Fibroblast of the conjunctiva (primary cell): ENCODE results near the gene CRACR2B.

Source experiments
- DNase-seq: peaks from one replicate; pipeline ENCODE4 v3.0.0-alpha.2; 2010; ENCODE audit warnings: low read depth

CRACR2B gene

DNA sequence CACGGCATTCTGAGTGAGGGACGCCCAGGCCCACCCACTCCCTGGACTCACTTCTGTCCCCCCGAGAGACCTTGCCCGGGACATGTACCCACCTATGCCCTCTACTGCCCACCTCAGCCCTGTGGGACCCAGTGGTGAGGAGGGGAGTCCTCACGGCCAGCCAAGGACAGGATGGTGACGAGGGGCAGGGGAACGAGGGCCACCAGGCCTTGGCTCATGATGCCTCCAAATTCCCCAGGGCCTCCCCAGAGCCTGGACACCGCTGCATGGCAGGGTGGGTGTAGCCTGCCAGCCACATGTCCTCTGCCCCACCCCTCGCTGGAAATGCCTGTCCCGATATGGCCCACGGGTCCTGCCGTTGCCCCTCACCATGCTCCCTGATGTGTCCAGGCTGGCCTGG is 41.1 kb downstream of the CRACR2B start:
- DNase-seq, result no peak

DNA sequence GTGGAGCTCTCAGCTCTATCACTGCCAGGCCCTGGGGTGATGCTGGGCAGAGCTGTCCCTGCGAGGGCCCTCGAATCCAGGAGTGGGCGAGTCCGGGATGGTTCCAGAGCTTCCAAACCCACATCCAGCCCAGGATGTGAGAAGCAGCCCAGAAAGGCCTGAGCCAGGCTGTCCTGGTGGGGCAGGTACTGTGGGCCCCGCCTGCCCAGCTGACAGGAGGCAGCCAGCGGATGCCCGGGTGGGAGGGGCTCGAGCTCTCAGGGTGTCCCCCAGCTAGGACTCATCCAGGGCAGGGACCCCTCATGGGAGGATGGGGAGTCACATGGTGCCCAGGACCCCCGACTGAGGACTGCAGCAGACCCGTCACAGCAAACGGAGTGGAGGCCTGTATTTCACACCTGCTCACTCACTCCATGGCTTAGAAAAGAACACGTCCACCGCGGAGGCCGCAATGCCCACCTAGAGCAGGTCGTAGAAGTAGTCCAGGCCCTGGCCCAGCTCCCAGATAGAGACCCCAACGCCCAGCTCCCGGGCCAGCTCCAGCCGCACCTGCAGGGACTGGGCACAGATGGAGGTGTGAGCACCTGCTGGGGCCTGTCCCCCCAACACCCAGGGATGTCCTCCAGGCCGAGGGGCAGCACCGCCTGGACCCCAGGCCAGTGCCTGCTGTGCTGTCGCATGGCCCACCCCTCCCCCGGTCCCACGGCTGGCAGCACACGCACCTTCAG is 41.8 kb downstream of the CRACR2B start:
- DNase-seq, result no peak

- DNase-seq, result no peak
Observed at GRCh38 chr11:870127-870413, 42.4 kb downstream of the CRACR2B start.

DNA sequence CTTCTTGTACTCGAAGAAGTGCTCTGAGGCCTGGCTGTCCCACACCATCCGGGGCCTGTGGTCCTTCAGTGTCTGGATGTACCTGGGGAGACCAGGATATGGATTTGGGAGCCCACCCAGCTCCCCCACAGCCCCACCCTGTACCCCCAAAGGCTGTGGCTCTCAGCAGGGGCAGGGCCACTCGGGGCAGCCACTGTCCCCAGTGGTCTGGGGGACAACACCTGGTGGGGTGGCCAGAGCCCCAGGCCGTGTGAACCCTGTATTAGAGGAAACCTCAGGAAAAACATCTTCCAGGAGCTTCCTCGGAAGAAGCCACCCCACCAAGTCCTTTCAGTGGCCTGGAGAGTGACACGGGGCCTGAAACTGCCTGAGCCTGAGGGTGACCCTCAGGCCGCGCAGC is 42.7 kb downstream of the CRACR2B start:
- no peak for DNase-seq

DNA sequence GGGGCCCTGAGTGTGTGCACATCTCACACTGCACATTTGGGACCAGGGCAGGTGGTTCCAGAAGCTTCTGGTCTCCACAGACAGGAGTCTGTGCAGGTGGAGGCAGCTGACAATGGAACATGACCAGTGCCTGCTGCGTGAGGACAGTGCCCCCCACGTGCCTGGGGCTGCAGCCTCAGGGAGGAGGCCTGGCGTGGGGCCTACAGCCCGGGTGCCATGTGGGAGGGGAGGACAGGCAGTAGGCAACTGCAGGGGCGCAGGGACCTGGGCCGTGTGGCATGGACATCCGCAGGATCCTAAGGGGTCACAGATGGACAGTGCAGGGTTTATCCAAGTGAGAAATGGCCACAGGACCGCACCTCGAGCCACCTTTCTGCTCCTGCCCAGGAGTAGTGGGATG is 43.8 kb downstream of the CRACR2B start:
- DNase-seq, result no peak

- DNase-seq, result no peak
Observed at GRCh38 chr11:872799-873198, 45.1 kb downstream of the CRACR2B start.

DNA sequence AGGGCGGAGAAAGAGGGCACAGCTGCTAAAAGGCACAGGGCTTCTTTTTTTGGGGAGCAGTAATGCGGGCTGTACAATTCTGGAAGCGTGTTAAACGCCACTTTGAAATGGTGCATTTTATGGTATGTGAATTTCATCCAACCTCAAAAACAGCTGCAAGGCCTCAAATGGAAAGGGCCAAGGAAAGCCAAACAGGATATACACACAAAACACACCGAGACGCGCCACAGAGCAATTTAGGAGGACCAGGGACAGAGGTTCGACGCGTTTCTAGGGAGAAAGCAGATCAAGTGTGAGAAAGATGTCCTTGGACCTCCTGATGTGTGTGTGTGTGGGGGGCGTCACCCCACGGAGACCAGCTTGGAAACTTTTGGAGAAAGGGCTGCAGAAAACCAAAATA is 46.0 kb downstream of the CRACR2B start:
- DNase-seq, result no peak

- no peak for DNase-seq
Observed at GRCh38 chr11:875203-875602, 47.5 kb downstream of the CRACR2B start.

GRCh38 chr11:875769-876301 is 48.1 kb downstream of the CRACR2B start:
- DNase-seq, result no peak

DNA sequence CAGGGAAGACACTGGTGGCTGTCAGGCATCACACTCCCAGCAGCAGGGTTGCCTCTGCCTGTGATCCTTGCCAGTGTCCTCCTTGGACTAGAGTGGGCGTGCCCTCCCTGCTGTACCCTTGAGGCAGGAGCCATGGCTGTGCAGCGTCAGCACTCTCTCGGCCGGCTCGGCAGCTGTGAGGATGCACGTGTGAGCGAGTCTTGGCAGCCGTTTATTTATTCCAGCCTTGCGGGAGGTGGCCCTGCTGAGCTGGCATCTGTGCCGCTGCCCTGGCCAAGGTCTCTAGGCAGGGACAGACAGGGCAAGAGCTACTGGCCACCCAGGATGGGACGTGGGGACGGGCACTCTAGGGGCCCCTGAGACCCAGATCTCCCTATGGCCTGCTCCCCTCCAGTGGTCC is 48.8 kb downstream of the CRACR2B start:
- DNase-seq, result no peak

DNA sequence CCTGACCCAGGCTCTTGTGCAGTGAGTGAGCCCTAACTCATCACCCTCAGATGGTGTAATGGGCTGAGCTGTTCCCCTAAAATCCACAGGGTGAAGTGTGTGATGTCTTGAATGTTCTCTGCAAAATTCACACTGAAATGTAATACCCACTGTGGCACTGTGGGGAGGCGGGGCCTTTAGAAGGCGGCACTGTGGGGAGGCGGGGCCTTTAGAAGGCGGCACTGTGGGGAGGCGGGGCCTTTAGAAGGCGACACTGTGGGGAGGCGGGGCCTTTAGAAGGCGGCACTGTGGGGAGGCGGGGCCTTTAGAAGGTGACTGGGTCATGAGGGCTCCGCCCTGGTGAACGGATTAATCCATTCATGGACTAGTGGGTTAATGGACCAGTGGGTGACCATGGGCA is 49.8 kb downstream of the CRACR2B start:
- DNase-seq, result no peak

DNA sequence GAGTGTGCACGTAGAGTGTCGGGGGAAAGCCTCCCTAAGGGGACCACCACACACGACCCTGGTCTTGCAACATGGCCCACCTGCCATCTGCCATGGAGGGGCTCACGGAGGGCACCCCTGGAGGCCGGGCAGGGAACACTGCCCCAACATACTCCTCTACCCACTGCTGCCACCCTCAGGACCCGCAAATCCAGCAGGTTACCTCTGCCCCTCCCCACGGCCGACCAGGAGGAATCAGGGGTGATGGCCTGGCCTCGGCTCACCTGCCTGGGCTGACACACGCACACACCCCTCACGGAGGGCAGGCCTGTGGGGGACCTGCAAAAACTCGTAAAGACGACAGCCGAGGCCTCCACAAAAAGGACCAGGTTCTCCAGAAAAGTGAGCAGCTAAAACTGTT is 52.7 kb downstream of the CRACR2B start:
- DNase-seq, result no peak
